ENCODE results near the gene TIAM1. TPM values are rescaled to one million over a fixed set of nuclear protein-coding genes. Genes with fewer than 3 reads are reported as not detected.

Gene TIAM1
- total and polyA plus RNA-seq, 2 experiments from 2014 or later: 9.2 to 9.6 TPM

GRCh38 chr21:31310750-31311149 is 33.3 kb downstream of the TIAM1 start:
- TF ChIP-seq CTCF (IDR thresholded peaks at IDR 0.05; ENCODE audit: low read depth, low read length): no peak
- no peak for DNase-seq (ENCODE audit: low read depth in 1 of 2, low spot score in 1 of 2)
- no peaks in the 10 kb centered on the region for H3K27me3 ChIP-seq
- H3K4me3 ChIP-seq: no peak overlapping the region
- H3K4me1 ChIP-seq (ENCODE audit: low read depth): no peaks in the 10 kb centered on the region
- H3K9me3 ChIP-seq (ENCODE audit: low read depth): no peaks in the 10 kb centered on the region
- H3K36me3 ChIP-seq: no peaks in the 10 kb centered on the region
- H3K27ac ChIP-seq: no peak overlapping the region

GRCh38 chr21:31308584-31308983 is 35.5 kb downstream of the TIAM1 start:
- Histone ChIP-seq H3K9me3 (ENCODE audit: low read depth) (no peaks in the 10 kb centered on the region), H3K4me1 (ENCODE audit: low read depth) (no peaks in the 10 kb centered on the region), H3K36me3 (no peaks in the 10 kb centered on the region), H3K4me3 (no peak overlapping the region), H3K27ac (no peak overlapping the region), H3K27me3 (no peaks in the 10 kb centered on the region)
- DNase-seq (ENCODE audit: low read depth in 1 of 2, low spot score in 1 of 2): no peak
- no peak for TF ChIP-seq CTCF (IDR thresholded peaks at IDR 0.05; ENCODE audit: low read depth, low read length)

GRCh38 chr21:31305888-31306287 is 38.2 kb downstream of the TIAM1 start:
- TF ChIP-seq CTCF (IDR thresholded peaks at IDR 0.05; ENCODE audit: low read depth, low read length): no peak
- no peak for DNase-seq (ENCODE audit: low read depth in 1 of 2, low spot score in 1 of 2)

GRCh38 chr21:31299291-31300147 is 44.5 kb downstream of the TIAM1 start:
- Histone ChIP-seq H3K4me1 (ENCODE audit: low read depth) (no peaks in the 10 kb centered on the region), H3K27ac (no peak overlapping the region), H3K27me3 (no peaks in the 10 kb centered on the region)

More at GRCh38 chr21:31305888-31306287, 38.2 kb downstream of the TIAM1 start:
- H3K36me3 ChIP-seq: no peaks in the 10 kb centered on the region
- H3K9me3 ChIP-seq (ENCODE audit: low read depth): no peaks in the 10 kb centered on the region
- no peak overlapping the region for H3K4me3 ChIP-seq
- H3K4me1 ChIP-seq (ENCODE audit: low read depth): no peaks in the 10 kb centered on the region
- no peaks in the 10 kb centered on the region for H3K27me3 ChIP-seq
- H3K27ac ChIP-seq: no peak overlapping the region

DNA sequence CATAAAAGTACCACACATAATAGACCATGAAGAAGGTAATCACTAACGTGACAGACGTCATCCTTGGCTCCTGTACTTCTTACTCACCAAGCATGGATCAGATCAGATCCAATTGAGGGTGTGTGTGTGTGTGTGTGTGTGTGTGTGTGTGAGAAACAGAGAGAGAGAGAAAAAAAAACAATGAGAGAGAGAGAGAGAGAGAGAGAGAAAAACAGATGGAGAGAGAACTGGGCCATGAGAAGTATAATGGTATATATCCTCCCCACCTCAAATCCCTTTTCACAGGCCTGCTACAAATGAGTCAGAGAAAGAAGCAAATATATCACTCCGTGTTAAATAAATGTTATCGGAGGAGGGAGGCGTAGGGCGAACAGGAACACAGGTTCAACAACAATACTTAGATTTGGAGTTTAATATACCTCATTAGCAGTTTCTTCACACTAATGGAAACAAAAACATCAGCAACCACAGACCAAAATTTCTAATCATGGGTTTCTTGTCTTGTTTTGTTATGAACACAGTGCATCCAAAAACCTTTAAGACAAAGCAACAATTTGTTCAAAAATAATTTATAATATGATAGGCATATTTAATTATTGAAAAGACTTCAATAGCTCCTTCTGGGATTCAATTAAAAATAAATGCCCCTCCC is 45.3 kb downstream of the TIAM1 start:
- no peaks in the 10 kb centered on the region for H3K27me3 ChIP-seq
- no peak overlapping the region for H3K27ac ChIP-seq
- no peak overlapping the region for H3K4me3 ChIP-seq
- no peaks in the 10 kb centered on the region for H3K4me1 ChIP-seq (ENCODE audit: low read depth)
- no peak for DNase-seq (ENCODE audit: low read depth in 1 of 2, low spot score in 1 of 2)
- H3K9me3 ChIP-seq (ENCODE audit: low read depth): no peaks in the 10 kb centered on the region
- TF ChIP-seq CTCF (IDR thresholded peaks at IDR 0.05; ENCODE audit: low read depth, low read length): no peak
- no peaks in the 10 kb centered on the region for H3K36me3 ChIP-seq

More at GRCh38 chr21:31299291-31300147, 44.5 kb downstream of the TIAM1 start:
- no peak for TF ChIP-seq CTCF (IDR thresholded peaks at IDR 0.05; ENCODE audit: low read depth, low read length)
- no peak for DNase-seq (ENCODE audit: low read depth in 1 of 2, low spot score in 1 of 2)
- no peaks in the 10 kb centered on the region for H3K36me3 ChIP-seq
- H3K9me3 ChIP-seq (ENCODE audit: low read depth): no peaks in the 10 kb centered on the region
- no peak overlapping the region for H3K4me3 ChIP-seq

Measured in cardiac muscle cell (in vitro differentiated cells and primary cell).